8988T (cell line): ENCODE results near the gene ACSS1.

ENCODE experiments used
- DNase-seq: peaks from one replicate; pipeline ENCODE4 v3.0.0; 2011

The ACSS1 gene

DNA sequence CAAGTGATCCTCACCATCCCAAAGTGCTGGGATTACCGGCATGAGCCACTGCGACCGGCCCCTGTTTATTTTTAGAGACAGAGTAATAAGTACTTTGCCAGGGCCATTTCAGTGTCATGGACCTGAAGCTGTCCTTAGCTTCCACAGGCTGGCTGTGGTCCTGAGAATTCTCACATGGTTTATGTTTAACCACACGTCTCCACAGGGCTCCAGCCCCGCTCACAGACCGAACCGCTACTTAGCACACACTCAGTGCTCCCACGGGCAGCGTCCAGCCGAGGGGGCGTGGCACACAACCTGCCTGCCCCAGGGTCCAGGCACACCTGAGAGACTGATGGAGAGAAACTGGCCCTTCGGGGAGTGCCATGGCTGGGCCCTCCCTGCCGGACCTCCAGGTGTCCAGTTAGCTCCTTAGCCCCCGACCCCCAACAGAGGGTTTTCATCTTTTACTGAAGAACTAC is 11.7 kb downstream of the ACSS1 start:
- DNase-seq, result no peak

DNA sequence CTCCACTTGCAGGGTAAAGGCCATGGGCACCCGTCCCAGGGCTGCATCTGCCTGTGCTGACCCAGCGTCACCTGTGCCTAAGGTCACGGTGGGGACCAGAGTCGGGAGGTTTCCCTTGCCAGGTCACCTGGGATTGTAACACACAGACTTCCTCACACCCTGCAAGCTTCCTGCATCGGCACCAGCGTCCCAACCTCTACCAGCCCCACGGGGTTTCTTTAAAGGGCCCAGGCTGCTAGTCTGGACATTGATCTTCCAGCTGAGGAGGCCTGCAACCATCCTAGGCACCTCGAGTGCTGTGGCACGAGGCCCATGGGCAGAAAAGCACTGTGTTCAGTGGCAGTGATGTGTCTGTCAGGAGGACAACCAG is 12.6 kb downstream of the ACSS1 start:
- DNase-seq, result no peak

DNA sequence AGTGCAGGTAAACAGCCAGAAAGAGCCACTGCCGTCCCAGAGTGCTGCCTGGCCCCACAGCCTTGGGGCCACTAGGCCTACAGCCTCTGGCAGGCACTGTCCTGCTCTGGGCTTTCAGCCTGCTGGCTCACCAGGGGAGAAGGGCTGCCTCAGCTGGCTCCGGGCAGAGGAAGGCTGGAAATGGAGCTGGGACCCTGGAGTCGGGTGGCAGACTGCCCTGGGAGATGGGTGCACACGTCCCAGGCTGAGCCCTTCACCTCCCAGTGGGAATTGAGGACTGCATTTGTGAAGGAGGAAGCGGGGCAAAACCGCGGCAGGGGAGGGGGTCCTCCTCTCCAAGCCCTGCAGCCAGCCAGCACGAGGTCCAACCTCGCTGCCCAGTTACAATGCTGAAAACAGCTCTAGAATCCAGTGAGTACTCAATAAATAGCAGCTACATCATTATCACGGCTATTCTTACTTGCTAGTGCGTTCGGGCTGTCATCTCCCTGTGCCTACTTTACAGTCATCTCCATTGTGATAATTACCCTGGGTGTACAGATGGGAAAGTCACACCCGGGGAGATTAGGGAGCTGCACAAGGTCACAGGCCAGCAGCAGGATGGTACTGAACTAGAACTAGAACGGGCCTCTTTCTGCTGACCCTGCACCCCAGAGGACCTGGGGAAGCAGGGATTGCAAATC is 13.1 kb downstream of the ACSS1 start:
- no peak for DNase-seq

DNA sequence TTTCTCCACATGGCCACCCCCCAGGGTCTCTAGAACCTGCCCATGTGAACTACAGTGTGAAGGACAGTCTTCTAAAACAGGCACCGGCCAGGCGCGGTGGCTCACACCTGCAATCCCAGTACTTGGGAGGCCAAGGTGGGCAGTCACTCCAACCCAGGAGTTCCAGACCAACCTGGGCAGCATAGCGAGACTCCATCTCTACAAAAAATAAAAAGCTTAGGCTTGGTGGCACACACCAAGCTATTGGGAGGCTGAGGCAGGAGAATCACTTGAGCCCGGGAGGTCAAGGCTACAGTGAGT is 13.7 kb downstream of the ACSS1 start:
- no peak for DNase-seq

DNA sequence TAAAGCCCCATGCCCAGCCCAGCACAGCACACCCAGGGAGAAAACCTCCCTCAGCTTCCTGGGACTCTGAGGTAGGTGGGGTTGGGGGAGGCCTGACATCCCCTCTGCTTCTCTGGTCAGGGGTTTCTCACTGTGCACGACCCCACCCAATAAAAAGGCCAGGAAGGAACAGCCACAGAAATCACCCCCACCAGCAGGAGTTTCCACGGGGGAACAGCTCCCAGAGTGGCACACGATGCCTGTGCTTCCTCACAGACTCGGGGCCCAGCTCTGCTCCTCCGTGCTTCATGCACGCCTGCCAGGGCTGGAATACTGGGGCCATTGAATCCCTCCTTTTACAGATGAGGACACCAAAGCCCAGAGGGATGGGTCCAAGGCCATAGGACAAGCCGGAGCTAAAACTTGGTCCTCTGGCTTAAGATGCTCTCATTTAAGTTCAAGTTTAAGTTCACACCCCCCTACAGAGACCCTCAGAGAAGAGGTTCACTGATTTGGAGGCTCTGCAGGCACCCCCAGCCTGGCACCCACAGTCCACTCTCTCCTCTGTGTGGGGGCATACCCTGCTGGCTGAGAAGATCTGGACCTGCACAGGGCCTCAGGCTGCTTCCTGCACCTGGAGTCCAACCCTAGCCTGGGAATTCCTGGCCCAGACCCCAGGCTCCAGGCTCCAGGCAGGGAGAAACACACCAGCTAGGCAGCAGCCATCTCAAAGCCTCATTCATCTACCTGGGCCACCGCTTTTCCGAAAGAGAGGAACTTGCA is 14.3 kb downstream of the ACSS1 start:
- no peak for DNase-seq

DNA sequence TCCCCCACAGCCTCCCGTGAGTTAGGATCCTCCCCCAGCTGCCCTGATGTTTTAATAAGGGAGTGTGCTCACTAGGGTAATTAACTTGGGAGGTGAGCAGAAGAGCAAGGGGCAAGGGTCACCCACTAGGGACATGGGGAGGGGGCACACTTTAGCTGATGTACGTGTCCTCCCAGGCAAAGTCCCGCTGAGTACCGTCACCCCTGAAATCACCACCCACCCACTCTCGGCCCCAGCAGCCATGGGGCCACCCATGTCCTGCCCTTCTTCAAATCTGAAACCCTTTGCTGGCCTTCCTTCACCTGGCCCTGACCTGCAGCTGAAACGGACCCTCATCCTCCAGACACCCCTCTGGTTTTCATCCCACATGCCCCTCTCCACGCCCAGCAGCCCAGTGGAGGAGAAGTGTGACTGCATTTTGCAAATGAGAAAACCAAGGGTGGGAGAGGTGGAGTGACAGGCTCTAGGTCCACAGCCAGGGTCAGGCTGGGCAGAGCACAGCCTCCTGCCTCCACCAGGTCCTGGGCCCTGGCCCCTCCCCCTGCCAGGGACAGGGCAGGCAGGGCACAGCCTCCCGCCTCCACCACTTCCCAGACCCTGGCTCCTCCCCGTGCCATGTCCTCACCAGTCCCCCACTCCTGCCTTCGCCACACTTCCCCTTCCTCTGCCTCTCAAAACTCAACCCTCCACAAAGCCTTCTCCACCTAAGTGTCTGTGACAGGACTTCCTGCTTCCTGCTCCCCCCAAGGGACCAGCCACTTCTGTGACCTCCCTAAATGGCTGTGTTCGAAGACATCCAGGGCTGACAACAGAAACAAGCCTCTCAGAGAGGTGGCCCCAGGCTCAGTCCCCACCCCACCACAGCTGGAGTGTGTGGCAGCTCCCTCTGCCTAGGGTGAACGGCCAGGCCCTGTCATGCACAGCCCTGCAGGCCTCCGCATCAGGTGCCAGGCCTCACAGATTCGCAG is 15.1 kb downstream of the ACSS1 start:
- DNase-seq, result no peak

- DNase-seq, result no peak
Measured at GRCh38 chr20:25041813-25042530, 16.0 kb downstream of the ACSS1 start.

GRCh38 chr20:25040438-25040831 is 17.5 kb downstream of the ACSS1 start:
- DNase-seq, result no peak

DNA sequence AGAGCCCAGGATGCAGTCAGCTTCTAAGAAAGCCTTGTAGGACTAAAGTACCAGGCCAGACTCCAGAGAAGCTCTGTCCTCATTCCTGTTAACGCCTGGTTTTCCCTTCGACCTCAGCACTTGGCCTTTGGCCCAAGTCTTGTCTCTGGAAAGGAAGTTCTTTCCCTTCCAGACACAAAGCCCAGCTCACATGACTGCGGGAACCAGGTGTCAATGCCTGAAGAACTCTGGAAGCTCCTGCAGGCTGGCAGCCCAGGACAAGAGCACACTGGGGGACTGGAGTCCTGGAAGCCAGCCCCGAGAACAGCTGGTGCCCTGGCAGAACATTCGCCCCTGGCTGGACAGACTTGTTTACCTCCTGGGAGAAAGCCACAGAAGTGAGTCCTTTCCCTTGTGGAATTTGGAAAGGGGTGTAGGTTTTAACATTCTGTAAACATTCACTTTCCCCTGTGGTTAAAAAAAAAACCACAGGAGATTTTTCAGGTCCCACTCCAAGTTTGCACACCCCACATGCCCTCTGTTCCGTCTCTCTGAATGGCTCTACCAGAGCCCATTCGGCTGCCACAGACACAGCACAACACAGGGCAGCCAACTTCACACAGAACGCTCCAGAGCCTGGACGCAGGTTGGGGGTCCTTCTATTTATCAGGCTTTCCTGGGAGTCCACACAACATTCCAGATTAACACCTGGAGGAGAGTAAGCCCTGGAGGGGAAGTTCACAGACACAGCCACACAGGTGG is 18.1 kb downstream of the ACSS1 start:
- no peak for DNase-seq

- no peak for DNase-seq
Measured at GRCh38 chr20:25038591-25039015, 19.3 kb downstream of the ACSS1 start.

DNA sequence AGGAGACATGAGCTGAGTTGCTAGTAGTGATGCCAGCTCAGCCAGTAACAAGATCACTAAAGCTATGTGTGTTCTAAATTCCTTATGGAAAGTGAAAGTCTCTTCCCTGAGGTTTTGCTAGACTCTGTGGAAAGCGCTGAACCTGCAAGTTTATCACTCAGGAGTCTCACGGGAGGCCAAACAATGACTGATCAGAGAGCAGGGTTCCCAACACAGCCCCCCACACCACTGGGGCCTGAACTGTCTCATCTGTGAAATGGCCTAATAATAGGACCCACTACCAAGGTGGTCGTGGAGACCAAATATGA is 19.9 kb downstream of the ACSS1 start:
- no peak for DNase-seq

DNA sequence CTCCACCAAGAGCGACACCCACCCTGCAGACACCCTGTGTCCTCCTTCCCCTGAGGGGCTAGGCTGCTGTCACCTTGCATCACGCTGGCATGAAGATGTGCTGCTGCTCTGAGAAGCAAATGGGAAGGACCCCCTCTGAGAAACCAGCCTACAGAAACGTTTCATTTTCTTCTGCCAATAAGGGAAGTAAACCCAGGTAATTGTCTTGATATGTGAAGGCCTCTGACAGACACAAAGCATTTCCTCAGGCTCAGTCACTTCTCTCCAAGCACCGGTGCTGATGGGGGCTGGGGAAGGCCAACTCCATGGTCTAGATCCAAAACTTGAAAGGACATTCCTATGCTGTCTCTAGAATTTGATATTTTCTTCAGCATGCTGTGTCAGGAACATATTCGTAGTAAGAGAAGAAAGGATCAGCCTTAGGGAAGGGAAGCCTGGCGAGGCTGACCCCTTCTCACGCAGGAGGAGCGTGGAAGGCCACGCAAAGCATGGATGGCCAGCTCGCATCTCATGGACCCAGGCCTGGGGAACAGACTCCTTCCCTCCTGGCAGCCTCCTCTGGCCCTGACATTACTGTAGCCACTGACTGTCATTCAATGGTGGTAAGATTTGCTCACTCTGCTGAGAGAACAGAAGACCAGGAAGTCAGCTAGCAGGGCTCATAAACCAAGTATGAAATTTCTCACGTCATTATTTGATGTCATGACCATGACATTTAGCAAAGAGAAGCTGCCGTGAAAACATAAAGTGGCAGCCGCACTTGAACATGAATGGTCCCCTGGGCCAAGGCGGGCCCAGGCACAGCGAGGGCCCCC is 20.4 kb downstream of the ACSS1 start:
- no peak for DNase-seq

DNA sequence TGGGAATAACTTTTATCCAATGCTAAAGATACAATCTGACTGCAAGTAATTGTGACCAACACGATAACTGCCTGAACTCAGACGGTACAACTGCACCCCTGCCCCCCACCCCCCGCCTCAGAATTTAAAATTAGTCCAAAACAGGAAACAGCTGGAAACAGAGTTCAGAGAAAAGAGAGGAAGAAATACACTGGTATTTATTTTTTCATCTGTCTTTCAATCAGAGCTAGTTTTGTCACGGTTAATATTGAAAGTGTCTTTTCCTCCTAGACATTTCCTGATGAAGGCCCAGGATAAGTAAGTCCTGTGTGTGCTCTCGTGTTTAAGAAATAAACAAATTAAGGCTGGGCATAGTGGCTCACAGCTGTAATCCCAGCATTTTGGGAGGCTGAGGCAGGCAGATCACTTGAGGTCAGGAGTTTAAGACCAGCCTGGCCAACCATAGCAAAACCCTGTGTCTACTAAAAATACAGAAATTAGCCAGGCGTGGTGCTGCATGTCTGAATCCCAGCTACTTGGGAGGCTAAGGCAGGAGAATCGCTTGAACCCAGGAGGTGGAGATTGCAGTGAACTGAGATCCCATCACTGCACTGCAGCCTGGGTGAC is 21.5 kb downstream of the ACSS1 start:
- no peak for DNase-seq

DNA sequence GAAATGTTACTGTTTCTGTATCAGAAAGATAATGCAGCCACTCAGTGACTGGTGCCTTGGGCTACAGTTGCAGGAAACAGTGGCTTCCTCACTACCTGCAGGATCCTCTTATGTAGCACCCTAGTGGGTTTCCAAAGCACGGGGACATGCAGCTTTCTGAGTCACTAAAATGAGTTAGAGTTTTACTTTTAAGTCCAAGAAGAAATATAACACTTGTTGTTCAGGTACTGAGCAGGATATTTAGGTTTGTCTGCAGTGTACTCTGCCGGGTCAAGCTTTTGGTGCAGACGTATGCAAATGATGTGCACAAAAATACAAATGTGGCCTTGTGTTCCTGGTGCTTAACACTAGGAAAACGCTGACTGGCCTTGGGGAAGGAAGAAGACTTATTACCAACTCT is 22.0 kb downstream of the ACSS1 start:
- no peak for DNase-seq

- DNase-seq, result no peak
Measured at GRCh38 chr20:25033924-25034300, 24.0 kb downstream of the ACSS1 start.

DNA sequence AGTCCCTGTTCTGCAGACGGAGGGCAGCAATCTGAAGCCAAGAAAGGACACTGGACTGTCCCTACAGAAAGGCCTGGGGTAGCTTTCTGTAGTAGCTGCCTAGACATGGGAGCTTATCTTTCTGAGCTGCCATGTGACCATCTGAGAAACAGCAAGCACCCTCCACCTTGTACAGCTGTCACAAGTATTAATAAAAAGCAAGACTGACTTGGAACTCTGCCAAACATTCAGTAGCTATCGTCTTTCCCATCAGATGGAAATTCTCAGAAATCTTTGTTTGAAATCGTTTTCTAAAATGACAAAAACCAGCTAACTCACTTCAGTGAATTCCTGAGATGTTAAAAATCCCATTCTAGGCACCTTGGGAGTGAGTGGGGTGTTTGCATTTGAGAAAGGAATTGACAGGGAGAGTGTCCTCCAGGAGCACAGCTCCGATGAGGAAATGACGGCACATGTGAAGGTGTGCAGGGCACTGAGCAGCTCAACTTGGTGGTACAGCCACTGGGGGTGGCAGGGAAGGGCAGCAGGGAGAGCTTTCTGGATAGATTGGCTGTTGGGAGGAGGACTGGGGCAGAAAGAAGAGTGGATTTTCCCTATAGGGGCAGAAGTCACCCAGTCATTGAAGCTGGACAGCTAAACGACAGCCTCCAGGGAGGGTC is 24.5 kb downstream of the ACSS1 start:
- DNase-seq, result no peak

DNA sequence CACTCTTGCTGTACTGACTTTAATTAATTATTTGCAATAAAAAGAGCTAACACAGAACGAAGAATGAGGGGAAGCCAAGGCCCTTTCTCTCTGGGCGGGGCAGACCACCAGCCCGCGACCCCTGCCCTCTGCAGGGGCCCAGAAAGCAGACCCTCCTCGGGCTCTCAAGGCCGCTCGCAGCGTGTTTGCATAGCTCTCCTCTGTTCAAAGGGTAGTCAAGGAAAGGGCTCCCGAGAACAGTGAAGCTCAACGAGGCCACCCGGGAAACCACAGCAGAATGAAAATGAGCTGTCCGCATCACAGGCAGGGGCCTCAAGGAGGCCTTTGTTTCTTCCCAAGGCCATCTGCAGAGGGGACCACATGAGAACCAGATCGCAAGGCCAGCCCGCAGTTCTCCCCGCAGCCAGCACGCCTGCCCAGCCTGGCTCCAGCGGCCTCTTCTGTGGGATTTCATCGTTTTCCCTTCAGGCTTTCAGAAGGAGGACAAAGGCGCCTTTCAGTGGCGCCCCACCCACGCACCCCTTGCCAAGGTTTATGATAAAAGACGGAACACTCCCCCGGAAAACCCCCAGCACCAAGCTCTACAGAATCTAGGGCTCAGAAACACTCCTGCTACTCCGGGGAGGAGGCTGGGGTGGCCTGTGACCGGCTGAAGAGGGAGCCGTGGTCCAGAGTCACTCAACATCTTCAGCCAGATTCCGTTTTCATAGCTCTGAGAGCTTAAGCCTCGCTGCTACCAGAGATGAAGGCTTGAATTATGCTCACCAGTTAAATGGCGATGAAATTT is 25.3 kb downstream of the ACSS1 start:
- no peak for DNase-seq

GRCh38 chr20:25032065-25032477 is 25.9 kb downstream of the ACSS1 start:
- no peak for DNase-seq

GRCh38 chr20:25031241-25031640 is 26.7 kb downstream of the ACSS1 start:
- DNase-seq, result no peak
